Heart left ventricle (tissue), 16 donors: ENCODE data around the gene CRY2. TPM values are rescaled to one million over a fixed set of nuclear protein-coding genes. Genes with fewer than 3 reads are reported as not detected.
A peak's percentile ranks its signal among the peaks of the same experiment; 100 is the strongest.

ENCODE experiments used
- ATAC-seq, 4 donors: fragments of 200-7000 bp; cut with Tn5 transposase; one replicate each; pipeline ENCODE4 v1.9.1; 2020 to 2022; ENCODE audit warnings: moderate library complexity in 4 of 4, mild to moderate bottlenecking in 3 of 4, moderate number of reproducible peaks in 1 of 4
- DNase-seq, 5 donors: peaks; one replicate each; pipeline ENCODE4 v3.0.0-alpha.2; 2020
- H3K27ac ChIP-seq, 12 donors: fragments of 200-600 bp; sonication (generic) in 4 of 12; one replicate each; pipeline versions ENCODE4 v1.5.0 to v1.8.0; 2016 to 2022; ENCODE audit warnings: mild to moderate bottlenecking in 2 of 12
- H3K27me3 ChIP-seq, 9 donors: fragments of 200-600 bp; sonication (generic) in 2 of 9; one replicate each; pipeline versions ENCODE4 v1.5.1 to v1.8.0; 2016 to 2022; ENCODE audit warnings: mild to moderate bottlenecking in 3 of 9
- H3K36me3 ChIP-seq, 9 donors: fragments of 200-600 bp; sonication (generic) in 2 of 9; one replicate each; pipeline versions ENCODE4 v1.5.0 to v1.8.0; 2018 to 2022; ENCODE audit warnings: mild to moderate bottlenecking in 2 of 9
- H3K4me1 ChIP-seq, 12 donors: fragments of 200-600 bp; sonication (generic) in 4 of 12; one replicate each; pipeline versions ENCODE4 v1.5.0 to v1.8.0; 2016 to 2022; ENCODE audit warnings: mild to moderate bottlenecking in 3 of 12
- H3K4me3 ChIP-seq, 12 donors: fragments of 200-600 bp; sonication (generic) in 4 of 12; one replicate each; pipeline versions ENCODE4 v1.5.0 to v1.8.0; 2017 to 2022; ENCODE audit warnings: mild to moderate bottlenecking in 9 of 12, moderate library complexity in 4 of 12
- H3K9me3 ChIP-seq, 12 donors: fragments of 200-600 bp; sonication (generic) in 4 of 12; one replicate each; pipeline versions ENCODE4 v1.5.0 to v1.8.0; 2016 to 2022; ENCODE audit warnings: mild to moderate bottlenecking in 1 of 12
- POLR2A ChIP-seq, 2 donors: fragments of 450-650 bp; IDR thresholded peaks; one replicate each; pipeline ENCODE4 v1.6.1; 2017; ENCODE audit warnings: antibody characterized with exemption in 2 of 2, mild to moderate bottlenecking in 2 of 2, moderate library complexity in 2 of 2
- WGBS, 4 donors: extraction: QIAGEN DNeasy Blood & Tissue Kit in 2 of 4; methylation state at CpG; one replicate each; pipeline versions ENCODE4 v1.1.5 to v1.1.7; 2013 to 2018; 5-methylcytosine and 5-hydroxymethylcytosine counted together
- intact Hi-C, 10 donors: fragments of 100-400 bp; cut with DNase I; formaldehyde crosslinking; loops; one replicate each; pipeline versions ENCODE4 v1.11.1 to v1.14.2; 2022
- long read RNA-seq, 3 donors: library from polyadenylated mRNA; unstranded; transcript quantifications; one replicate each; pipeline ENCODE4 v2.0.0, GENCODE V29; 2020 to 2021
- polyA plus RNA-seq, 2 donors: library from polyadenylated mRNA; stranded (reverse); fragments of 200-250 nt; gene quantifications; one replicate each; pipeline ENCODE4 v1.2.3, GENCODE V29; 2013
- total RNA-seq, 9 donors: library from RNA; depleted of rRNA in 2 of 9; stranded (reverse); fragments of >200 nt in 2 of 9; fragmentation: NEBNext Ultra II Directional in 3 of 9; extraction: Animal tissue kit (Norgen Biotek cat#: 25700) in 3 of 9; gene quantifications; one replicate each; pipeline versions ENCODE4 v1.1.0 to v1.2.4, GENCODE V29; 2016 to 2023
- TF ChIP-seq, protein P1 (sequence below), 12 donors: fragments of 200-600 bp; sonication (generic) in 4 of 12; IDR thresholded peaks; one replicate each; pipeline versions ENCODE4 v1.5.0 to v1.8.0; 2018 to 2022; ENCODE audit warnings: antibody characterized with exemption in 12 of 12, mild to moderate bottlenecking in 5 of 12
- donor health status: ischemic (EF 13 %, LVEDD 7.1; RV severe dilation, severe dysfunction).
- donor health status: healthy with polysubstance abuse.
- donor health status: DM: no; HTN: yes; CAD: no.
- donor health status: DM: no; HTN: no; CAD: no.
- donor health status: ischemic (EF 25% LVEDD 6.9; RV normal size, moderate dysfunction).
- donor health status: ischemic (EF 25% LVEDD 5.7; RV mildly dilated, moderate dysfunction).
- donor health status: healthy.
- donor health status: DM: yes; HTN: yes; CAD: no.
- donor health status: ischemic (EF 35%, LVEDD 5.7; RV mildly dilated, moderate dysfunction).
- donor health status: nonischemic (EF 11% LVEDD 7.7; RV severe dilation, severe dysfunction).
- donor health status: DM: yes; HTN: yes; CAD: no.
- donor health status: PGD.
- donor health status: ischemic (EF 29% LVEDD 5.4; RV normal size, mild dysfunction).
- donor health status: nonischemic (EF 23%, LVEDD 6.1; RV moderate dilation, normal function).

CRY2 gene
- total RNA-seq (100 to 1,000 TPM in 2 of 9 donors, 10 to 100 TPM in 7; 40.2 to 132 (median 72.7) TPM), polyA plus RNA-seq (10 to 100 TPM; 23.2 to 26.6 TPM)
- long read RNA-seq, donor 1, full-length matches to known transcripts: 52 of 101 reads
- long read RNA-seq, donor 1, partial matches to known transcripts: 31 of 101 reads
- long read RNA-seq, donor 1, other reads (novel, unspliced or antisense): 18 of 101 reads
- long read RNA-seq, donor 2, full-length matches to known transcripts: 101 of 261 reads
- long read RNA-seq, donor 2, partial matches to known transcripts: 131 of 261 reads
- long read RNA-seq, donor 2, other reads (novel, unspliced or antisense): 29 of 261 reads
- long read RNA-seq, donor 3, full-length matches to known transcripts: 29 of 49 reads
- long read RNA-seq, donor 3, partial matches to known transcripts: 15 of 49 reads
- long read RNA-seq, donor 3, other reads (novel, unspliced or antisense): 5 of 49 reads

DNA sequence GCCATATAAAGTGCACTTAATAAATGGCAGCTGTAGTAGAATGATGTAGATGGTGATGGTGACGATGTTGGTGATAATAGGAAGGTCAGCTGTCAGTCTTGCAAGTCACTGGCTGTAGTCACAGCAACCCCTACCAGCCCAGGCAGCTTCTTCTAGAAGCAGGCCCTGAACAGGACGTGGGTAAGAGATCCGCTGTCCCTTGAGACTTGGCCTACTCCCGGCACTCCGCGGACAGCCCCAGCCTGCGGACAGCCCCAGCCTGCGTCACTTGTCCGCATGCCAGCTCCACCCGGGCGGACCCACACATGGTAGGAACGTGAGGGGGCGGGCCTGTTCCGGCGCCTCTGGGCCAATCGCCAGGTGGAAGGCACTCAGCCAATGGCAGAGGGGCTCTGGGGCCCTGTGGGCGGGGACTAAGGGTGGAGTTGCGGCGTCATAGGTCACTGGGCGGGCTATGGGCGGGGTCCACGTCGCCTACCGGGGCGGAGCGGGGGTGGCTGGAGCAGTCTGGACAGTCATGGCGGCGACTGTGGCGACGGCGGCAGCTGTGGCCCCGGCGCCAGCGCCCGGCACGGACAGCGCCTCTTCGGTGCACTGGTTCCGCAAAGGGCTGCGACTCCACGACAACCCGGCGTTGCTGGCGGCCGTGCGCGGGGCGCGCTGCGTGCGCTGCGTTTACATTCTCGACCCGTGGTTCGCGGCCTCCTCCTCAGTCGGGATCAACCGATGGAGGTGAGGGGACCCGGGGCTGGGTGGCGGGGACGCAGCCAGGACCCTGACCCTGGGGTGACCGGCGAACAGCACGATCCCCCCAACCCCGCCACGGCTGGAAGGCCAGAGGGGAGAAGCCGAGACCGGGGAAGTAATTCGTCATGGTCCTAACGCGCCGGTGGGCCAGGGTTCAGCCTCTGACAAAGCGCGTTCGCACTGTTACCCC, at the start of gene CRY2:
CRY2 (plus strand) TSS at position 502 of the 937 bp plus-strand sequence; CDS start at position 518, 16 bp downstream.
- H3K4me1 ChIP-seq: peaks cover 8 to 65% (median 44%) of the 10 kb centered on the region in 12 donors
- peak within 1 kb of the TSS; percentile 73 to 97 (median 90) for H3K4me3 ChIP-seq
- no peaks in the 10 kb centered on the region for H3K9me3 ChIP-seq
- intact Hi-C loops: loop anchor here (1.0 to 10.0 kb wide), 11 partner anchors 12 to 268 kb away; partner anchors contain the start of genes PEX16 (in 4 of the 10) and SLC35C1 (in 3 of the 10)
- 0 to 1% (median 0%) methylated on average over 4 to 75 of the region's 75 CpGs for WGBS, 4 donors
- peak within 1 kb of the TSS; percentile 83 to 99 (median 96) for H3K27ac ChIP-seq
- TF ChIP-seq POLR2A (IDR thresholded peaks at IDR 0.05): peak; percentile 90 to 98
- TF ChIP-seq, protein P1, sequence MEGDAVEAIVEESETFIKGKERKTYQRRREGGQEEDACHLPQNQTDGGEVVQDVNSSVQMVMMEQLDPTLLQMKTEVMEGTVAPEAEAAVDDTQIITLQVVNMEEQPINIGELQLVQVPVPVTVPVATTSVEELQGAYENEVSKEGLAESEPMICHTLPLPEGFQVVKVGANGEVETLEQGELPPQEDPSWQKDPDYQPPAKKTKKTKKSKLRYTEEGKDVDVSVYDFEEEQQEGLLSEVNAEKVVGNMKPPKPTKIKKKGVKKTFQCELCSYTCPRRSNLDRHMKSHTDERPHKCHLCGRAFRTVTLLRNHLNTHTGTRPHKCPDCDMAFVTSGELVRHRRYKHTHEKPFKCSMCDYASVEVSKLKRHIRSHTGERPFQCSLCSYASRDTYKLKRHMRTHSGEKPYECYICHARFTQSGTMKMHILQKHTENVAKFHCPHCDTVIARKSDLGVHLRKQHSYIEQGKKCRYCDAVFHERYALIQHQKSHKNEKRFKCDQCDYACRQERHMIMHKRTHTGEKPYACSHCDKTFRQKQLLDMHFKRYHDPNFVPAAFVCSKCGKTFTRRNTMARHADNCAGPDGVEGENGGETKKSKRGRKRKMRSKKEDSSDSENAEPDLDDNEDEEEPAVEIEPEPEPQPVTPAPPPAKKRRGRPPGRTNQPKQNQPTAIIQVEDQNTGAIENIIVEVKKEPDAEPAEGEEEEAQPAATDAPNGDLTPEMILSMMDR (IDR thresholded peaks at IDR 0.05): no peak
- H3K36me3 ChIP-seq: peaks cover 0 to 2% (median 0%) of the 10 kb centered on the region in 9 donors
- DNase-seq (peak; percentile 99 to 100 (median 99)), ATAC-seq (peak; percentile 94 to 97 (median 95))
- no peaks in the 10 kb centered on the region for H3K27me3 ChIP-seq

DNA sequence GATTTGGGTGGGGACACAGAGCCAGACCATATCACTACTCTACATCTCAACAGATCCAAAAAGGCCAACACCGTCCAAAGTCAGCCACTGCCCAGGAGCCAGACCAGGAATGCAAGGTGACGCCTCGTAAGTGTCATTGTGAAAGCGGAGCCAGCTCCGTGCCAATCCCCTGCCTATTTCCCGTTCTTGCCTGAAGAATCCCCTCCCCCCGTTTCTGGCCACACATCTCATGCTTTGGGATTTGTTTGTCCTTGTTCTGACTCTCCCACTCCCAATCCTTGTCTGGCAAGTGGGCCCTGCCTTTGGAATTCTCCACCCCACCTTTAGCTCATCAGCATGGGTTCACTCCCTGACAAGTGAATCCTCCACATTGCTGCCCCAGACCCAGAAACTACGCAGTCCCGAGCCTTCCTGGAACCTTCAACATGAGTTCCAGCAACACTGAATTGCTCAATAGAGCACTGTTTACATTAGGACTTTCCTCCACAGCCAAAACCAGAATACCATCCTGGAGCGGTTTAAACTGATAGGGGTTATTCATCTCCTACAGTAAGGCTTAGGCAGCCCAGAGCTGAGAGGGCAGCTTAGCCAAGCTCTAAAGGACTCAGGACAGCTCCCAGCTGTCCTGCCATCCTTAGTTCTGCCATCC, 48.4 kb upstream of the CRY2 start:
- intact Hi-C loops: no loop called here
- no peaks in the 10 kb centered on the region for H3K9me3 ChIP-seq
- H3K4me3 ChIP-seq: no peak overlapping the region

DNA sequence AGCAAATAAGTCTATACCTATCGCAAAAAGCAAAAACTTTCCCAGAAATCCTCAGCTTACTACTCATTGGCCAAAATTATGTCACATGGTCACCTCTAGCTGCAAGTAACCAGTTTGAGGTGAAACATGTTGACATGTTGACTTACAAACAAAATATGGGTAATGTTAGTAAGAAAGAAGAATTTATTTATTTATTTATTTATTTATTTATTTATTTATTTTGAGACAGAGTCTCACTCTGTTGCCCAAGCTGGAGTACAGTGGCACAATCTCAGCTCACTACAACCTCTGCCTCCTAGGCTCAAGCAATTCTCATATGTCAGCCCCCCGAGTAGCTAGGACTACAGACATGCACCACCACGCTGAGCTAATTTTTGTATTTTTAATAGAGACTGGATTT, 47.7 kb upstream of the CRY2 start:
- Histone ChIP-seq H3K27ac (no peak overlapping the region), H3K27me3 (no peaks in the 10 kb centered on the region), H3K36me3 (no peaks in the 10 kb centered on the region), H3K4me1 (peaks cover 0 to 10% (median 4%) of the 10 kb centered on the region in 12 donors), H3K9me3 (no peaks in the 10 kb centered on the region), H3K4me3 (no peak overlapping the region)
- intact Hi-C loops: no loop called here
- 94 to 99% (median 96%) methylated on average over 3 of the region's 3 CpGs for WGBS, 4 donors
- DNase-seq: no peak
- TF ChIP-seq POLR2A (IDR thresholded peaks at IDR 0.05): no peak
- TF ChIP-seq, protein P1 (IDR thresholded peaks at IDR 0.05): no peak
- no peak for ATAC-seq

More for the DNA sequence above, 48.4 kb upstream of the CRY2 start:
- no peaks in the 10 kb centered on the region for H3K27me3 ChIP-seq
- H3K27ac ChIP-seq: no peak overlapping the region
- TF ChIP-seq, protein P1 (IDR thresholded peaks at IDR 0.05): no peak
- TF ChIP-seq POLR2A (IDR thresholded peaks at IDR 0.05): no peak
- no peaks in the 10 kb centered on the region for H3K36me3 ChIP-seq
- DNase-seq: no peak
- ATAC-seq: no peak
- peaks cover 0 to 4% (median 2%) of the 10 kb centered on the region in 12 donors for H3K4me1 ChIP-seq
- WGBS, 4 donors: 86 to 92% (median 88%) methylated on average over 10 of the region's 10 CpGs
